GM18870 (cell line): ENCODE measurements around the gene FUT7.

Source experiments
- ATAC-seq: cut with Tn5 transposase; IDR thresholded peaks from one replicate; pipeline ENCODE4 v1.9.1; 2021; ENCODE audit warnings: moderate library complexity; ENCODE audit not compliant: unreplicated experiment

FUT7 gene

GRCh38 chr9:137019891-137020683 lies 11.8 kb downstream of the FUT7 start:
- no peak for ATAC-seq

GRCh38 chr9:137018761-137019559 lies 12.9 kb downstream of the FUT7 start:
- ATAC-seq, result no peak

- no peak for ATAC-seq
Measured at GRCh38 chr9:137017791-137018497, 13.9 kb downstream of the FUT7 start.

- ATAC-seq, result no peak
Measured at GRCh38 chr9:137017071-137017470, 14.8 kb downstream of the FUT7 start.

- no peak for ATAC-seq
Measured at GRCh38 chr9:137016436-137016835, 15.5 kb downstream of the FUT7 start.

GRCh38 chr9:137015976-137016375 lies 15.9 kb downstream of the FUT7 start:
- no peak for ATAC-seq

- ATAC-seq, result no peak
Measured at GRCh38 chr9:137015540-137015930, 16.4 kb downstream of the FUT7 start.

GRCh38 chr9:137014776-137015539 lies 16.9 kb downstream of the FUT7 start:
- no peak for ATAC-seq

GRCh38 chr9:137014166-137014565 lies 17.7 kb downstream of the FUT7 start:
- ATAC-seq, result no peak

- ATAC-seq, result no peak
Measured at GRCh38 chr9:137013571-137013940, 18.3 kb downstream of the FUT7 start.

- ATAC-seq, result no peak
Measured at GRCh38 chr9:137012694-137013570, 19.0 kb downstream of the FUT7 start.

GRCh38 chr9:137011907-137012675 lies 19.8 kb downstream of the FUT7 start:
- no peak for ATAC-seq

GRCh38 chr9:137011156-137011555 lies 20.7 kb downstream of the FUT7 start:
- no peak for ATAC-seq

- ATAC-seq, result no peak
Measured at GRCh38 chr9:137009938-137010732, 21.8 kb downstream of the FUT7 start.

- ATAC-seq, result no peak
Measured at GRCh38 chr9:137009217-137009616, 22.7 kb downstream of the FUT7 start.

- ATAC-seq, result no peak
Measured at GRCh38 chr9:137008312-137008711, 23.6 kb downstream of the FUT7 start.

GRCh38 chr9:137007816-137008270 lies 24.0 kb downstream of the FUT7 start:
- ATAC-seq, result no peak

GRCh38 chr9:137007108-137007815 lies 24.6 kb downstream of the FUT7 start:
- no peak for ATAC-seq
